Left lung (tissue), 10 donors: ENCODE results near the gene TMEM169. TPM values are rescaled to one million over a fixed set of nuclear protein-coding genes. Genes with fewer than 3 reads are reported as not detected.

Source experiments
- ATAC-seq: fragments of 200-7000 bp; cut with Tn5 transposase; one replicate; pipeline ENCODE4 v1.9.1; 2020; ENCODE audit warnings: moderate library complexity
- DNase-seq, 4 donors: peaks; one replicate each; pipeline ENCODE4 v3.0.0-alpha.2; 2013 to 2020
- H3K27ac ChIP-seq, 2 donors: fragments of 200-600 bp; sonication (generic) in 1 of 2; one replicate each; pipeline versions ENCODE4 v1.5.0 to v1.8.0; 2020 to 2021
- H3K27me3 ChIP-seq, 2 donors: fragments of 200-600 bp; sonication (generic) in 1 of 2; one replicate each; pipeline versions ENCODE4 v1.5.0 to v1.8.0; 2020 to 2021
- H3K36me3 ChIP-seq, 2 donors: fragments of 200-600 bp; sonication (generic) in 1 of 2; one replicate each; pipeline versions ENCODE4 v1.5.0 to v1.8.0; 2020 to 2021
- H3K4me1 ChIP-seq, 2 donors: fragments of 200-600 bp; one replicate each; pipeline ENCODE4 v1.8.0; 2021
- H3K4me3 ChIP-seq, 2 donors: fragments of 200-600 bp; sonication (generic) in 1 of 2; one replicate each; pipeline versions ENCODE4 v1.5.0 to v1.8.0; 2020 to 2021; ENCODE audit warnings: mild to moderate bottlenecking in 1 of 2
- H3K9me3 ChIP-seq, 2 donors: fragments of 200-600 bp; sonication (generic) in 1 of 2; one replicate each; pipeline versions ENCODE4 v1.5.0 to v1.8.0; 2020 to 2021
- intact Hi-C, 2 donors: fragments of 100-400 bp; cut with DNase I; formaldehyde crosslinking; loops; one replicate each; pipeline versions ENCODE4 v1.11.2 to v1.14.2; 2022
- polyA plus RNA-seq, 6 donors: library from polyadenylated mRNA; unstranded; fragments of 120-200 nt; gene quantifications; one replicate each; pipeline ENCODE4 v1.2.1, GENCODE V29; 2013; ENCODE audit not compliant: insufficient read length in 6 of 6
- total RNA-seq, 2 donors: library from RNA; stranded (reverse); fragmentation: NEBNext Ultra II Directional; extraction: Animal tissue kit (Norgen Biotek cat#: 25700); gene quantifications; one replicate each; pipeline ENCODE4 v1.2.1, GENCODE V29; 2021
- TF ChIP-seq, protein P1 (sequence below), 2 donors: fragments of 200-600 bp; sonication (generic) in 1 of 2; IDR thresholded peaks; one replicate each; pipeline versions ENCODE4 v1.5.0 to v1.8.0; 2021; ENCODE audit warnings: antibody characterized with exemption in 2 of 2
- donor health status: DM: no; HTN: yes; CAD: no.
- donor health status: DM: no; HTN: no; CAD: no.

Gene TMEM169
- total and polyA plus RNA-seq, 8 donors = 0.66 to 1.8 (median 1.1) TPM

DNA sequence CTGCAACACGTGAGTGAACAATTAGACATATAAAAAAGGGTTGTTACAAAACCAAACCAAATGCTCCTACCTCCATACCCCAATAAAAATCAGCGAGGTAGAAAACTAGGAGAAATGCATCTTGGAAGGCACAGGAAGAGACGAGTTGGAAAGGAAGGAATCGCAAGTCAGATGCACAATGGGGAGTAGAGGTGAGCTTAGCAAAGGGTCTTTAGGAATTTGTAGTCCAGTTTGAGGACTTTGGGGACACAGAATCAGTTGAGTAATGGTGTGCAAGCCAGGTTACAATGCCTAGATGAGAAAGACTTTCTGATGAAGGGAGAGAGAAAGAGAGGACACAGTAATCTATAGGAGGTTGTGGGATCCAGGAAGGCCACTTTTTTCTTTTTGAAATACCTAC is 63.1 kb downstream of the TMEM169 start:
- ATAC-seq (no peak), DNase-seq (no peak)
- Histone ChIP-seq H3K4me3 (no peak overlapping the region), H3K27me3 (no peaks in the 10 kb centered on the region), H3K27ac (no peak overlapping the region), H3K9me3 (no peaks in the 10 kb centered on the region), H3K4me1 (no peaks in the 10 kb centered on the region), H3K36me3 (peaks cover 8 to 98% of the 10 kb centered on the region in 2 donors)
- TF ChIP-seq, protein P1, sequence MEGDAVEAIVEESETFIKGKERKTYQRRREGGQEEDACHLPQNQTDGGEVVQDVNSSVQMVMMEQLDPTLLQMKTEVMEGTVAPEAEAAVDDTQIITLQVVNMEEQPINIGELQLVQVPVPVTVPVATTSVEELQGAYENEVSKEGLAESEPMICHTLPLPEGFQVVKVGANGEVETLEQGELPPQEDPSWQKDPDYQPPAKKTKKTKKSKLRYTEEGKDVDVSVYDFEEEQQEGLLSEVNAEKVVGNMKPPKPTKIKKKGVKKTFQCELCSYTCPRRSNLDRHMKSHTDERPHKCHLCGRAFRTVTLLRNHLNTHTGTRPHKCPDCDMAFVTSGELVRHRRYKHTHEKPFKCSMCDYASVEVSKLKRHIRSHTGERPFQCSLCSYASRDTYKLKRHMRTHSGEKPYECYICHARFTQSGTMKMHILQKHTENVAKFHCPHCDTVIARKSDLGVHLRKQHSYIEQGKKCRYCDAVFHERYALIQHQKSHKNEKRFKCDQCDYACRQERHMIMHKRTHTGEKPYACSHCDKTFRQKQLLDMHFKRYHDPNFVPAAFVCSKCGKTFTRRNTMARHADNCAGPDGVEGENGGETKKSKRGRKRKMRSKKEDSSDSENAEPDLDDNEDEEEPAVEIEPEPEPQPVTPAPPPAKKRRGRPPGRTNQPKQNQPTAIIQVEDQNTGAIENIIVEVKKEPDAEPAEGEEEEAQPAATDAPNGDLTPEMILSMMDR (IDR thresholded peaks at IDR 0.05) = no peak
- intact Hi-C loops = no loop called here

DNA sequence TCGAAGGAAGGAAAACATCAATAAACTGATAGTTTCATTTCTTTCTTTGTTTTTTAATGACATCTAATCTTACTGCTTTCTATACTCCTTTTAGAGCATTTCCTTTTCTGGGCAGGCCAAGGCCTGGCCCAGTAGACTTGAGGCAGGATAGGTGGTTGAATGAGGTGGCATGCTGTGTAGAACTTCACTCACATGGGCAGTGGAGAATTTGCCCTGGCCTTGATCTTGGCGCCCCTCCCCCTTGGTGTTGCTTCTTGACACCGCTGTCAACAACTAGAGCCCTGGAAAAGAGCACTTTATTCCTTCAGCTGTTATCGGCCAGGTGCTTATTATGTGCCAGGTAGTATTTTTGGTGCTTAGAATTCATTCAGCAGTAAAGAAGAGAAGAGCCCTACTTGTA is 64.9 kb downstream of the TMEM169 start:
- no peaks in the 10 kb centered on the region for H3K27me3 ChIP-seq
- TF ChIP-seq, protein P1 (IDR thresholded peaks at IDR 0.05) = no peak
- no peaks in the 10 kb centered on the region for H3K4me1 ChIP-seq
- DNase-seq (no peak), ATAC-seq (no peak)
- H3K9me3 ChIP-seq = no peaks in the 10 kb centered on the region
- intact Hi-C loops = no loop called here
- H3K36me3 ChIP-seq = peaks cover 8 to 98% of the 10 kb centered on the region in 2 donors
- H3K4me3 ChIP-seq = no peak overlapping the region
- H3K27ac ChIP-seq = no peak overlapping the region

DNA sequence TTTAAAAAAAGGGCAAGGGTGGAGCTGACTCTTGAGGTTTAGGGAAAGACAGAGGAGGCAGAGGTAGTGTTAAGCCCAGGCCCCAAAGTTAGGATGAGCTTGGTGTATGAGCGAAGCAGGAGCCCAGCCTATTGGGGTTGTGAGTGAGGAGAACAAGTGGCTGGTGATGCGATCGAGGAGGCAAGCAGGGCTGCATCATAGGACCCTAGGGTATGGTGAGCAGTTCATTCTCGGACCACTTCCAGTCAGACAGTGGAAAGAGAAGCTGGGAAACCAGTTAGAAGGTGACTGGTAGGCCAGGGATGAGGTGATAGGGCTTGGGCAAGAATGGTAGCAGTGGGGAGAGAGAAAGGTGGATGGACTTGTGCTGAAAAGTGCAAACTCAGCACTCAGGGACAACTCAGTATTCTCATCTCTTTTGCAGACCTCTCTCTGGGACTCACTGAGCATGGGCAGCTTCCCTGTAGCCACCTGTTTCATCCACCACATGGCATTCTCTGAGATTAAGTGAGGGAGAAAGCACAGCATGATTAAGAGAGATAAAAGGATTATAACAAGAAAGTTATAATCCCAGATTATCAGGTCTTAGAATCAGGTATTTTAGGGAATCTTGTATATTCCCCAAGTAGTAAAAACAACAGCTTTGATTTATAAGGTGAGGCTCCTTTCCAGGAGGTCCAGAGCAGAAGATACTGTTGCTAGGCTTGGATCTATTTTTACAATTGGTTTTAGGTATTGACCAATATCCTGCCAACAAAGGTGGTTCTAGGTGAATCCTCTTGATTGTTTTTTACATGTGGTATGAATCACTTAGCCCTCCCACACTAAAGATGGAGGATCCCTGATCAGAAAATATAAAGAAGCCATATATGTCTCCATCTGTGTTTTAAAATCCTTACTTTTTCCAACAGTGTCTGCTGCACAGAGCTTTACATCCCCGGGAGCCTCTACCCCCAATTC is 65.7 kb downstream of the TMEM169 start:
- Histone ChIP-seq H3K9me3 (no peaks in the 10 kb centered on the region), H3K27me3 (no peaks in the 10 kb centered on the region), H3K36me3 (peaks cover 1 to 98% of the 10 kb centered on the region in 2 donors), H3K4me1 (no peaks in the 10 kb centered on the region), H3K27ac (no peak overlapping the region), H3K4me3 (no peak overlapping the region)
- no peak for ATAC-seq
- DNase-seq = no peak
- intact Hi-C loops = no loop called here
- TF ChIP-seq, protein P1 (IDR thresholded peaks at IDR 0.05) = no peak

DNA sequence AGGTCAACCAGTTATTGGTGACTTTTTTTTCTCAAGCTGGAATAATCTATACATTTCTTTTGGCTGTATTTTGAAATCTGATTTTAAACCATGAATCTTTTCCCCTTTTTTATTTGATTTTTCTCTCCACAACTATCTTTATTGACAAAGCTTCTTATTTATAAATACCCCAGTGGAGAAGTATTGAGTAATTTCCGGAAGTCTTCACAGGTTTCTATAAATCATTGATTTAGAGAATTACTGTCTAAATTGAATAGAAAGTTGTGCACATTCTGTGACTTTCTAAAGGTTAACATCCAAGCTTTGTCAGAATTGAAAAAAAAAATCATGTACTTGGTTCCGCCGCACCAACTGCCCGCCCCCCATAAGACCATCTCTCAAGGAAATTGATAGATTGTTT is 67.3 kb downstream of the TMEM169 start:
- DNase-seq (no peak), ATAC-seq (no peak)
- Histone ChIP-seq H3K27me3 (no peaks in the 10 kb centered on the region), H3K4me3 (no peak overlapping the region), H3K4me1 (no peaks in the 10 kb centered on the region), H3K27ac (no peak overlapping the region), H3K9me3 (no peaks in the 10 kb centered on the region), H3K36me3 (peaks cover 0 to 98% of the 10 kb centered on the region in 2 donors)
- intact Hi-C loops = no loop called here
- TF ChIP-seq, protein P1 (IDR thresholded peaks at IDR 0.05) = no peak

DNA sequence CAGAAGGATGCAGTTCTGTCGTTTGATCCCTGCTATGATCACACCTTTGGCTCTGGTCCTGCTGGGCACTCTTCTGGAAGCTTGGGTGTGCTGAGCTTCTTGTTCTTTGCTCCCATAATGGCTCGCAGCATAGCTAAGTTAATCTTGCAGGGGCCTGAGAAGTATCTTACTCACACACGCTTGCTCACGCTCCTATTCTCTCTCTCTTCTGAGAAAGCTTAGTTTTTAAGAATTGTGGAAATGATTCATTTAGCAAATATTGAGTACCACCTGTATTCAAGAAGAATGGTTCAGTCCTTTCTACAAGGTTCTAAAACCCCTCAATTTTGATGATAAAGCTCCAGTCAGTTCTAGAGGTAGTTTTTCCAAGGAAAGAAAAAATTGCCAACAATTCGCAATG is 68.0 kb downstream of the TMEM169 start:
- H3K36me3 ChIP-seq = peaks cover 0 to 98% of the 10 kb centered on the region in 2 donors
- intact Hi-C loops = no loop called here

More for the DNA sequence above, 68.0 kb downstream of the TMEM169 start:
- ATAC-seq (no peak), DNase-seq (no peak)
- Histone ChIP-seq H3K27ac (no peak overlapping the region), H3K27me3 (no peaks in the 10 kb centered on the region), H3K9me3 (no peaks in the 10 kb centered on the region), H3K4me3 (no peak overlapping the region), H3K4me1 (no peaks in the 10 kb centered on the region)
- TF ChIP-seq, protein P1 (IDR thresholded peaks at IDR 0.05) = no peak
